ENCODE measurements around the gene GLRA1. TPM values are rescaled to one million over a fixed set of nuclear protein-coding genes. Genes with fewer than 3 reads are reported as not detected.

GLRA1 gene
- total RNA-seq, 1 donor from 2014 or later, result not detected

DNA sequence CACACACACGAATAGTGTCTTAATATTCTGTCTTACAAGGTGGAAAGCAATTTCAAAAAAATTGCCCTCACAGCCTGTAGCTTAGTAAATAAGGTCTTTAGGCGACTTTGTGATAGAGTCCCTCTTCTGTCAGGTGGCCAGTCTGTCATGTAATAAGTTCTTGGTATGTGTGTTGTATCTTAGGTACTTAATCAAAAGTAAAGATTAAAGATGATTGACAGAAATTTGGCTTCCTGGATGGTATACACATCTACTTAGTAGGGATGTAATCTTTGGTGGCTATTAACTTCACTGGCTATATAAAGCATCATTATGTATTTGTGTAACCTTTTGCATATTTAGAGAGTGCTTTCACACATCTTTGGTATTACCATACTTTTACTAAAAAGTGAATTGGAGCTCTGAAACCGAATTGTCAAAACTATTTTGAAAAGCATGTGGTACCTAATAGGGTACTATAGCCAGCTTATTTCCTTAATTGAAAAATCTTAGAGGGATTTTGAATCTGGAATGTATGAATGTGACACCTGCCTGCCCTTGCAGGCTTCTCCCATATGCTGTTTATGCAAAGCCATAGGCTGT, 149.5 kb downstream of the GLRA1 start:
- DNase-seq (ENCODE audit: low read depth in 2 of 2), result no peak

DNA sequence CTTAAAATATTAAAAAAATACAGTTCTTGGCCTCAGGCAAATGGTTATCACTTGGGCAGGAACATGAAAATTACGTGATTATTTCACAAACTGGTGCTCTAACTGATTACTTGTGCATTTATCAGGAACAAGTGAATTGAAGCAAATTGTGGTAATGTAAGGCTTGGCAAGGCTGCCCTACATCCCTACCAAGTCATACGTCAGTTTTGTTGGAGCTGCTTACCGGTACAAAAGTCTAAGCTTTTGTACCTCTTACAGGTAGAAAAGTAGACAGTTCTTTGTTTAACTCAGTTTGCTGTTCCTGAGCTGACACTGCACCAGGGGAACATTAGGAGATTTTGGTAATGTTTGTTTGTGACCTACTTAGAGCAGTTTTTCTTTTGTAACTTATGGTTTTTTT, 150.7 kb downstream of the GLRA1 start:
- peak in 1 of 2 donors; percentile 17 for DNase-seq (ENCODE audit: low read depth in 2 of 2)

DNA sequence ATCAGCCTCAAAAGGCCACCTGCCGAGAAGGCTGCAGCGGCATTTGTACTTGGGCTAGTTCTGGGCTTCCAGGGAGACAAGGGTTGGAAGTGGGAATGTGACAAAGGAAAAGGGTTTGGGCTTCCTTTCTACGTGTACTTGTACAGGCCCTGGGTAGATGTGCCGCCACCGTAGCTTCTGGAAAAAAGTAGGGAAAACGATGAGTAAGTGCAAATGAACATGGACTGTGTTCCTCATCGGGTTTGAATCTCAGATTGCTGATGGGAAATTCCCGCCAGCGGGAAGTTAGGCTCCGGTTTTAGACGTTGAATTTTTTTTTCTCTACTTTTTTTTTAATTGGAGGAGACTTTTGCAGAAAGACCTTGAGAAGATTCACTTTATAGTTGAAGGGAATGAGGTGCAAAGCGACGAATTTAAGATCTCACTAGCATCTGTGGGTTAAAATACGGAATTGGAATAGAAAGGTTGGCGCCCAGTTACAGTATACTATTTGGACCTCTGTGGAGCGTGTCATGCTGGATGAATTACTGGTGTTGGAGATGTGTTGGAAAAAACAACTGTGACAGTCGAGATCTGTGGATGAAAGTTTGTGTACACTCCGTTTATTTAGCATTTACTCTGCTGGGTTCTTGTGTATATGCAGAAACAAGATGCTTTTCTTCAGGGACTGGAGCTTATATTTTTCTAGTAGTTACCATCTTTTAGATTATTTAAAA, 151.6 kb downstream of the GLRA1 start:
- peak; percentile 15 to 63 for DNase-seq (ENCODE audit: low read depth in 2 of 2)

Other genes starting within 250 kb of the GLRA1 start
- 509 and 525 TPM in 2 replicates for gene SPARC, start 237.9 kb downstream of the GLRA1 start, total RNA-seq
- 45.1 and 62.0 TPM in 2 replicates for gene ATOX1, start 166.2 kb downstream of the GLRA1 start, total RNA-seq
- gene G3BP1, start 152.9 kb downstream of the GLRA1 start, total RNA-seq, result 159 and 170 TPM in 2 replicates